Measurements from ENCODE around the gene IGFBP6. TPM values are rescaled to one million over a fixed set of nuclear protein-coding genes. Genes with fewer than 3 reads are reported as not detected.
A peak's percentile ranks its signal among the peaks of the same experiment; 100 is the strongest.

The IGFBP6 gene
- total RNA-seq, 1 donor from 2014 or later: 95.0 TPM

- no peak for DNase-seq (ENCODE audit: low read depth)
These were observed 23.4 kb downstream of the IGFBP6 start for GRCh38 chr12:53120685-53121525.

- no peak for DNase-seq (ENCODE audit: low read depth)
These were observed 25.5 kb downstream of the IGFBP6 start for GRCh38 chr12:53122961-53123468.

DNA sequence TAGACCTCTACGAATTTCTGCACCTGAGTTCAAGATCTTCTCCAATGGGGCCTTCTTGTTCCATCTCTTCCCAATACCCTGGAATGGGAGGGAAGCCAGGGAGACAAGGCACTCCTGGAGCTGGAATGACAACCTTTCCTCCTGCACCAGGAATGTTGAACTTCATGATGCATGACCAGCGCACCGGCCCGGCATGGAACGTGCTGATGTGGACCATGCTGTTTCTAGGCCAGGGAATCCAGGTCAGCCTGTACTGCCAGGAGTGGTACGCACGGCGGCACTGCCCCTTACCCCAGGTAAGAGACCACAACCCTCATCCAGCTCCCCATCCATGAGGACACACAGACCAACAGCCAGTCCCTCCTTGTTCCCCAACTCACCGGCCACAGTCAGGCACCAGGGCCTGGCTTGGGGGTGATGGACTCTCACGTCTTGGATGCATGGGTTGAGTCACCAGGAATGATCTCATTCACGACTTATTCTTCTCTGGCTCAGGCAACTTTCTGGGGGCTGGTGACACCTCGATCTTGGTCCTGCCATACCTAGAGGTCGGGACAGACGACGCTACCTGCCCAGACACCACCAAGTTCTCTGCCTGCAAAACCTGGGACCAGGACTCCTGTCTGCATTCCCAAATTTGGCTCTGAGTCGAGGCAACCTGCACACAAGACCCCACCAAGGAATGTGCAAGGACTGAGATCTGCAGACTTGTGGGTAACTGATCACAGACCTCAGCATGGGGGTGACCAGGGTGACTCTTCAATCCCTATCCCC is 26.3 kb downstream of the IGFBP6 start:
- peak; percentile 34 for DNase-seq (ENCODE audit: low read depth)

DNA sequence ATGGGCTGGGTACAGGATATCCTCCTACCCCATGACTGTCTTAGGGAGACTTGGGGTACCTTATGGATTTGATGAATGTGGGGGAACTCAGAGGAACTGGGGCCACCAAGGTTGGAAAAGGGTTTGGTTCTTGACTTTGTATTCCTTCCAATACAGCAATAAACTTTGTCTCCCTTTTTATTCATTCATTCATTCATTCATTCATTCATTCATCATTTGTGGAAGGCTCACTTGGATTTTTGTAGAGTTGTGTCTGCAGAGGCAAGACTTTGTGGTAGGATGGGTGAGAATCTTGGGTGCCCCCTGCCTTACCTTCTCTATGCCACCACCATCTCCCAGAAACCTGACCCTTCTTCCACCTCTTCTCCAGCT is 26.9 kb downstream of the IGFBP6 start:
- no peak for DNase-seq (ENCODE audit: low read depth)

DNA sequence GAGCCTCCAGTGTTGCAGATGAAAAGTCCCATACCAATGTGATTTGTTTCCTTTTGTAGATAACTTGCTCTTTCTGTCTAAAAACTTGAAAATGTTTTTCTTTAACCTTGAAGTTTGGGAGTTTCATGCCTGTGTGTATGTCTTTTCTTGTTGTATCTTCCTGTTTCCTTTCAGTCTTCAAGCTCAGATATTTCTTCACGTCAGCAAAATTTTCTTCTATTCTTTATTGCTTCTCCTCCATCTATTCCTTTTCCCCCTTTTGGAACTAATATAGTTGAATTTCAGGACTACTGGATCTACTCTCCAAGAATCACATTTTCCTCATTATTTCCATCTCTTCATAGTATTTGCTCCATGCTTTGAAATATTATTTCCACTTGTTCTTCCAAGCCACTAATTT is 29.7 kb downstream of the IGFBP6 start:
- no peak for DNase-seq (ENCODE audit: low read depth)

DNA sequence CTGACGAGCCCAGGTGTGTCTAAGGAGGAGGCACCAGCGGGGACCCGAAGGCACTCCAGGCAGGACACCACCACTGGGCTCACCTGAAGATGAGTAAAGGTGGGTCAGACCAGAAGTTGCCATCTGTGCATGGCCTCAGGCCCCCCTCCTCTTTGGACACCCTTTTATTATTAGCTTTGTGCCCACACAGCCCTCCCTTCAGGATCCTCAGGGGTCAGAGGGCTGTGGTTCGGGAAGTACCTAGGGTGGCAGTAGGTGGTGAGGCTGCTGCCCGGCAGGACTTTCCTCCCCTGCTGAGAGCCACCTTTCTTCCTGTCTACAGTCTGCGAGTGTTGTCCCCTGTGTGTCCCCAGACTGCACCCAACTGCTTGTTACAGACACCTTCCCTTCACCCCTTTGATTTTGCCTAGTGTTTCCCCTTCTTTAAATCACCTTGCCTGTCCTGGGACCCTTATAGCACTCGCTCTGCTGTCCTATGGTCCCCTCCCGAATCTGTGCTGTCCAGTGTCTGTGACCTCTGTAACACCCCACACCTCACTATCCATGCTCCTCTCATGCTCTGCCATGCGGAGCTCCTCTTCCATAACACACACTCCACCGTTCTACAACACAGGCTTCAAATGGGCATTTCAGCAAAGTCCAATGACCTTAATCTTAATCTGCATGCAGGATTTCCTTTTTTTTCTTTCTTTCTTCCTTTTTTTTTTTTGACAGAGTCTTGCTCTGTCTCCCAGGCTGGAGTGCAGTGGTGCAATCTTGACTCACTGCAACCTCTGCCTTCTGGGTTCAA is 31.5 kb downstream of the IGFBP6 start:
- DNase-seq (ENCODE audit: low read depth): no peak

- DNase-seq (ENCODE audit: low read depth): no peak
These were observed 34.4 kb downstream of the IGFBP6 start for GRCh38 chr12:53131844-53132243.

DNA sequence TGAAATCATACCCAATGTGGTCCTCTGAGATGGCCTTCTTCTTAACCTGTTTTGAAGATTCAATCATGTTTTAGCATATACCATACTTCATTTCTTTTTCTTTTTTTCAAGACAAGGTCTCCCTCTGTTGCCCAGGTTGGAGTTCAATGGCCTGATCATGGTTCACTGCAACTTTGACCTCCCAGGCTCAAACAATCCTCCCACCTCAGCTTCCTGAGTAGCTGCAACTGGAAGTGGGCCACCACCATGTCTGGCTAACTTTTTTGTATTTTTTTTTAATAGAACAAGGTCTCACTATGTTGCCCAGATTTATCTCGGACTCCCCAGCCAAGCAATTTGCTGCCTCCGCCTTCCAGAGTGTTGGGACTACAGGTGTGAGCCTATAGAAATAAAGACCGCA is 36.3 kb downstream of the IGFBP6 start:
- DNase-seq (ENCODE audit: low read depth): no peak

- no peak for DNase-seq (ENCODE audit: low read depth)
These were observed 45.9 kb downstream of the IGFBP6 start for GRCh38 chr12:53143355-53143754.

- DNase-seq (ENCODE audit: low read depth): peak; percentile 11
These were observed 48.2 kb downstream of the IGFBP6 start for GRCh38 chr12:53145383-53146260.

- DNase-seq (ENCODE audit: low read depth): no peak
These were observed 49.7 kb downstream of the IGFBP6 start for GRCh38 chr12:53147181-53147580.

- no peak for DNase-seq (ENCODE audit: low read depth)
These were observed 50.2 kb downstream of the IGFBP6 start for GRCh38 chr12:53147653-53148052.

DNA sequence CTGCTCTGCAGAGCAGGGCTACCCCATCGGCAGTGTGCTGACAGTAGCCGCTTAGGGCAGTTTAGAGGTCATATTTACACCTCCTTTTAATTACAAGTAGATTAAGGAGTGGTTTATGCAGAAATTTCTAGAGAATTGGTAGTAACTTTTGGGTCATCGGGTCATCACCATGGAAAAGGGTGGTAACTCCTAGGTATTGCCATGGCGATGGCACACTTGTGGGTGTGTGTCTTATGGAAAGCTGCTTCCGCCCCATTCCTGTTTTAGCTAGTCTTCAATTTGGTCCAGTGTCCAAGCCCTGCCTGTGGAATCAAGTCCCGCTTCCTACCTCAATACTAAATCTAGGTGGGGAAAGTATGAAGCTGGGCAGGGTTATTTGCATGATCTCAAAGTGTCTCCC is 53.6 kb downstream of the IGFBP6 start:
- peak; percentile 63 for DNase-seq (ENCODE audit: low read depth)

Other genes starting within 250 kb of the IGFBP6 start
- not detected in 2 replicates for gene KRT78, start 248.7 kb upstream of the IGFBP6 start, total RNA-seq
- 390 and 919 TPM in 2 replicates for gene KRT8, start 192.6 kb upstream of the IGFBP6 start, total RNA-seq
- gene KRT18, start 148.5 kb upstream of the IGFBP6 start, total RNA-seq: 294 and 1,160 TPM in 2 replicates
- gene EIF4B, start 91.2 kb upstream of the IGFBP6 start, total RNA-seq: 1,047 and 1,149 TPM in 2 replicates
- 1.7 and 18.3 TPM in 2 replicates for gene TNS2, start 47.6 kb upstream of the IGFBP6 start, total RNA-seq
- 13.9 and 30.6 TPM in 2 replicates for gene SPRYD3, start 18.3 kb upstream of the IGFBP6 start, total RNA-seq
- not detected in 2 replicates for gene SOAT2, start 5.8 kb downstream of the IGFBP6 start, total RNA-seq
- 7.6 and 20.7 TPM in 2 replicates for gene ZNF740, start 83.1 kb downstream of the IGFBP6 start, total RNA-seq
- 0.17 and 9.1 TPM in 2 replicates for gene CSAD, start 83.3 kb downstream of the IGFBP6 start, total RNA-seq
- gene ITGB7, start 109.6 kb downstream of the IGFBP6 start, total RNA-seq: 2.8 and 3.1 TPM in 2 replicates
- 5.2 and 14.6 TPM in 2 replicates for gene RARG, start 134.5 kb downstream of the IGFBP6 start, total RNA-seq
- 0.70 and 2.4 TPM in 2 replicates for gene ESPL1, start 170.6 kb downstream of the IGFBP6 start, total RNA-seq
- 323 and 327 TPM in 2 replicates for gene PFDN5, start 197.9 kb downstream of the IGFBP6 start, total RNA-seq
- gene MYG1, start 202.0 kb downstream of the IGFBP6 start, total RNA-seq: 28.4 and 42.9 TPM in 2 replicates
- 40.1 and 40.3 TPM in 2 replicates for gene AAAS, start 223.9 kb downstream of the IGFBP6 start, total RNA-seq
- not detected in 2 replicates for gene SP7, start 238.7 kb downstream of the IGFBP6 start, total RNA-seq

Measured in renal cortical epithelial cell (primary cell).